HepG2 (cell line): ENCODE measurements around the gene NPW. TPM values are rescaled to one million over a fixed set of nuclear protein-coding genes. Genes with fewer than 3 reads are reported as not detected.

Source experiments
- ARHGAP35 ChIP-seq: sonication (generic); formaldehyde crosslinking; IDR thresholded peaks from 2 replicates; pipeline ENCODE4 v1.9.0; 2022; ENCODE audit warnings: mild to moderate bottlenecking, inconsistent platforms, moderate library complexity, missing genetic modification reagents, borderline replicate concordance
- CHD2 ChIP-seq: IDR thresholded peaks from 2 replicates; pipeline ENCODE4 v1.6.1; 2011; ENCODE audit warnings: low read depth, low read length, improper control_type of control experiment
- HIVEP1 ChIP-seq: sonication (generic); formaldehyde crosslinking; IDR thresholded peaks from 2 replicates; pipeline ENCODE4 v1.4.0; 2020; ENCODE audit warnings: mild to moderate bottlenecking, missing genetic modification reagents
- NBN ChIP-seq: fragments of 450-650 bp; conservative IDR thresholded peaks from 2 replicates; pipeline ENCODE4 v1.6.1; 2017
- RARA ChIP-seq: IDR thresholded peaks from 2 replicates; pipeline ENCODE4 v1.6.1; 2016; ENCODE audit warnings: missing genetic modification reagents, missing compliant biosample characterization
- RBFOX2 ChIP-seq: fragments of 200-400 bp; formaldehyde crosslinking; IDR thresholded peaks from 2 replicates; pipeline ENCODE4 v1.6.1; 2017; ENCODE audit warnings: low read depth, mild to moderate bottlenecking, low read length
- STAG1 ChIP-seq: sonication (generic); formaldehyde crosslinking; IDR thresholded peaks from 2 replicates; pipeline ENCODE4 v1.4.0; 2020; ENCODE audit warnings: missing genetic modification reagents
- SYNCRIP ChIP-seq: fragments of 200-400 bp; formaldehyde crosslinking; IDR thresholded peaks from 2 replicates; pipeline ENCODE4 v1.6.1; 2018; ENCODE audit warnings: mild to moderate bottlenecking, low read depth, low read length; ENCODE audit not compliant: insufficient read depth
- TAF1 ChIP-seq: sonication (generic); formaldehyde crosslinking; IDR thresholded peaks from 2 replicates; pipeline ENCODE4 v1.4.0; 2020; ENCODE audit warnings: missing genetic modification reagents
- ZNF350 ChIP-seq: sonication (generic); formaldehyde crosslinking; IDR thresholded peaks from 2 replicates; pipeline ENCODE4 v1.4.0; 2020; ENCODE audit warnings: mild to moderate bottlenecking, low read depth, missing genetic modification reagents, borderline replicate concordance
- polyA plus RNA-seq, 8 experiments: library from polyadenylated mRNA; depleted of rRNA in 3 of 8; stranded (reverse) in 7 of 8; unstranded in 1 of 8; fragments of >200 nt; fragmentation: Illumina TruSeq in 4 of 8; extraction: Trizol in 4 of 8; gene quantifications; 2 replicates each; pipeline versions ENCODE4 v1.2.1 to v1.2.3, GENCODE V29; 2011 to 2016; ENCODE audit warnings: low read depth in 4 of 8, missing spikeins in 1 of 8, mixed read lengths in 1 of 8; ENCODE audit not compliant: insufficient read depth in 1 of 8
- total RNA-seq, 5 experiments: library from RNA; depleted of rRNA; stranded (reverse); fragments of >200 nt; fragmentation: Illumina TruSeq; extraction: Trizol; gene quantifications; 2 replicates each; pipeline ENCODE4 v1.2.3, GENCODE V29; 2016; ENCODE audit warnings: low read depth in 1 of 5
- TF ChIP-seq, protein P1 (sequence below): IDR thresholded peaks from 2 replicates; pipeline ENCODE4 v1.4.0; 2020; ENCODE audit warnings: mild to moderate bottlenecking, missing genetic modification reagents
- TF ChIP-seq, protein P2 (sequence below): IDR thresholded peaks from 2 replicates; pipeline ENCODE4 v1.6.1; 2016; ENCODE audit warnings: control low read depth
- TF ChIP-seq, protein P3 (sequence below): sonication (generic); formaldehyde crosslinking; IDR thresholded peaks from 2 replicates; pipeline ENCODE4 v1.4.0; 2020; ENCODE audit warnings: missing genetic modification reagents
- TF ChIP-seq, protein P4 (sequence below): sonication (generic); formaldehyde crosslinking; IDR thresholded peaks from 2 replicates; pipeline ENCODE4 v1.4.0; 2020; ENCODE audit warnings: missing genetic modification reagents
- TF ChIP-seq, protein P5 (sequence below): sonication (generic); formaldehyde crosslinking; IDR thresholded peaks from 2 replicates; pipeline ENCODE4 v1.5.0; 2020; ENCODE audit warnings: missing genetic modification reagents
- TF ChIP-seq, protein P6 (sequence below): IDR thresholded peaks from 2 replicates; pipeline ENCODE4 v1.6.1; 2016; ENCODE audit warnings: mild to moderate bottlenecking

The NPW gene
- total and polyA plus RNA-seq, 2 of the 13 experiments (the other 11 are each of a cell fraction or from before 2014, with no cell fraction given), result 0.24 to 0.97 TPM

DNA sequence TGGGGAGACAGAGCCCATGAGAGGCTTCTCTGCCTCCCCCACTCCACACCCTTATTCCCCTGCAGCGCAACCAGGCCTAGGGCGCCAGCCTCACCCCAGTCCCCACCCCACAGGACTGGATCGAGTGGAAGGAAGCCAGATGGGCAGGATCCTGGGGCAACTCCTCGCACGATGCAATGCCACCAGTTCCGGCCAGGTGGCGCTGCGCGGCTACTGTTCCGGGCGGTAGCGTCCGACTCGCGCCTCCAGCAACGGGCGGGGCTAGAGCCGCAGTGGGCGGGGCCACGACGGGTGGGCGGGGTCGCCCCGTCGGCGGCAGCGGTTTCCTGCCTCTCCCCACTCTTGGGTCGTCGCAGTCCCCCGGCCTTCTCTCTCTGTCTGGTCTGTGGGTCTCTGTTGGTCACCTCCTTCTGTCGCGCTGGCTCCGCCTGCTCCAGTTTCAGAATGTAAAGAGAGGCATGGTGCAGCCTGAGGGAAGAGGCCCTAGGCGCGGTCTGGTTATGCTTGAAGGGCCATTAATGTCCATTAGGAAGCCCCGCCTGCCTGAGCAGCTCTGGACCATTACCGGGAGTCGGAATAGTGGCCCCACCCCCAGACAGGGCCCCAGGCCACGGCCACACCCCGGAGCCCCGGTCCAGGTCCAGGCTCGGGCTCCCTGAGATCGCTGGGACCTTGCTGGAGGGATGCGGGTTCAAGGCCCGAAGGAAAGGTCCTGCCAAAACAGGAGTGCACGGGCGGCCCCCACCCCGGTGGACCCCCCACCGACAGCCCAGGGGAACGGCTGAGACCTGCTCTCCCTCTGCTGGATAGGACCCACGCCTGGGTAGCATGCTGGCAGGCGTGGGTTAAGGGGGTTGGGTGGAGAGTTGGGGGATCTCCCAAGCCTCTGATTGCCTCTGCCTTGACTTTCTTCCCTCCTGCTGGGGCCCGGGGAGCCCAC, 3.8 kb downstream of the NPW start (continued):
- TF ChIP-seq, protein P1, sequence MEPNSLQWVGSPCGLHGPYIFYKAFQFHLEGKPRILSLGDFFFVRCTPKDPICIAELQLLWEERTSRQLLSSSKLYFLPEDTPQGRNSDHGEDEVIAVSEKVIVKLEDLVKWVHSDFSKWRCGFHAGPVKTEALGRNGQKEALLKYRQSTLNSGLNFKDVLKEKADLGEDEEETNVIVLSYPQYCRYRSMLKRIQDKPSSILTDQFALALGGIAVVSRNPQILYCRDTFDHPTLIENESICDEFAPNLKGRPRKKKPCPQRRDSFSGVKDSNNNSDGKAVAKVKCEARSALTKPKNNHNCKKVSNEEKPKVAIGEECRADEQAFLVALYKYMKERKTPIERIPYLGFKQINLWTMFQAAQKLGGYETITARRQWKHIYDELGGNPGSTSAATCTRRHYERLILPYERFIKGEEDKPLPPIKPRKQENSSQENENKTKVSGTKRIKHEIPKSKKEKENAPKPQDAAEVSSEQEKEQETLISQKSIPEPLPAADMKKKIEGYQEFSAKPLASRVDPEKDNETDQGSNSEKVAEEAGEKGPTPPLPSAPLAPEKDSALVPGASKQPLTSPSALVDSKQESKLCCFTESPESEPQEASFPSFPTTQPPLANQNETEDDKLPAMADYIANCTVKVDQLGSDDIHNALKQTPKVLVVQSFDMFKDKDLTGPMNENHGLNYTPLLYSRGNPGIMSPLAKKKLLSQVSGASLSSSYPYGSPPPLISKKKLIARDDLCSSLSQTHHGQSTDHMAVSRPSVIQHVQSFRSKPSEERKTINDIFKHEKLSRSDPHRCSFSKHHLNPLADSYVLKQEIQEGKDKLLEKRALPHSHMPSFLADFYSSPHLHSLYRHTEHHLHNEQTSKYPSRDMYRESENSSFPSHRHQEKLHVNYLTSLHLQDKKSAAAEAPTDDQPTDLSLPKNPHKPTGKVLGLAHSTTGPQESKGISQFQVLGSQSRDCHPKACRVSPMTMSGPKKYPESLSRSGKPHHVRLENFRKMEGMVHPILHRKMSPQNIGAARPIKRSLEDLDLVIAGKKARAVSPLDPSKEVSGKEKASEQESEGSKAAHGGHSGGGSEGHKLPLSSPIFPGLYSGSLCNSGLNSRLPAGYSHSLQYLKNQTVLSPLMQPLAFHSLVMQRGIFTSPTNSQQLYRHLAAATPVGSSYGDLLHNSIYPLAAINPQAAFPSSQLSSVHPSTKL (CRISPR knock-in tag), result peak; percentile 12; the same call in 1 of the 2 replicates
- 0 out of 2 replicates have a peak, but pooled peaks have one; percentile 22 for TF ChIP-seq HIVEP1 (CRISPR knock-in tag)
- 0 out of 2 replicates have a peak, but pooled peaks have one; percentile 14 for TF ChIP-seq RARA
- TF ChIP-seq TAF1 (CRISPR knock-in tag), result peak; percentile 62
- TF ChIP-seq, protein P2, sequence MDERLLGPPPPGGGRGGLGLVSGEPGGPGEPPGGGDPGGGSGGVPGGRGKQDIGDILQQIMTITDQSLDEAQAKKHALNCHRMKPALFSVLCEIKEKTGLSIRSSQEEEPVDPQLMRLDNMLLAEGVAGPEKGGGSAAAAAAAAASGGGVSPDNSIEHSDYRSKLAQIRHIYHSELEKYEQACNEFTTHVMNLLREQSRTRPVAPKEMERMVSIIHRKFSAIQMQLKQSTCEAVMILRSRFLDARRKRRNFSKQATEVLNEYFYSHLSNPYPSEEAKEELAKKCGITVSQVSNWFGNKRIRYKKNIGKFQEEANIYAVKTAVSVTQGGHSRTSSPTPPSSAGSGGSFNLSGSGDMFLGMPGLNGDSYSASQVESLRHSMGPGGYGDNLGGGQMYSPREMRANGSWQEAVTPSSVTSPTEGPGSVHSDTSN (CRISPR knock-in tag), result no peak
- TF ChIP-seq, protein P3, sequence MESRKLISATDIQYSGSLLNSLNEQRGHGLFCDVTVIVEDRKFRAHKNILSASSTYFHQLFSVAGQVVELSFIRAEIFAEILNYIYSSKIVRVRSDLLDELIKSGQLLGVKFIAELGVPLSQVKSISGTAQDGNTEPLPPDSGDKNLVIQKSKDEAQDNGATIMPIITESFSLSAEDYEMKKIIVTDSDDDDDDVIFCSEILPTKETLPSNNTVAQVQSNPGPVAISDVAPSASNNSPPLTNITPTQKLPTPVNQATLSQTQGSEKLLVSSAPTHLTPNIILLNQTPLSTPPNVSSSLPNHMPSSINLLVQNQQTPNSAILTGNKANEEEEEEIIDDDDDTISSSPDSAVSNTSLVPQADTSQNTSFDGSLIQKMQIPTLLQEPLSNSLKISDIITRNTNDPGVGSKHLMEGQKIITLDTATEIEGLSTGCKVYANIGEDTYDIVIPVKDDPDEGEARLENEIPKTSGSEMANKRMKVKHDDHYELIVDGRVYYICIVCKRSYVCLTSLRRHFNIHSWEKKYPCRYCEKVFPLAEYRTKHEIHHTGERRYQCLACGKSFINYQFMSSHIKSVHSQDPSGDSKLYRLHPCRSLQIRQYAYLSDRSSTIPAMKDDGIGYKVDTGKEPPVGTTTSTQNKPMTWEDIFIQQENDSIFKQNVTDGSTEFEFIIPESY (CRISPR knock-in tag), result peak; percentile 82
- peak; percentile 96 for TF ChIP-seq STAG1 (CRISPR knock-in tag)
- TF ChIP-seq, protein P4, sequence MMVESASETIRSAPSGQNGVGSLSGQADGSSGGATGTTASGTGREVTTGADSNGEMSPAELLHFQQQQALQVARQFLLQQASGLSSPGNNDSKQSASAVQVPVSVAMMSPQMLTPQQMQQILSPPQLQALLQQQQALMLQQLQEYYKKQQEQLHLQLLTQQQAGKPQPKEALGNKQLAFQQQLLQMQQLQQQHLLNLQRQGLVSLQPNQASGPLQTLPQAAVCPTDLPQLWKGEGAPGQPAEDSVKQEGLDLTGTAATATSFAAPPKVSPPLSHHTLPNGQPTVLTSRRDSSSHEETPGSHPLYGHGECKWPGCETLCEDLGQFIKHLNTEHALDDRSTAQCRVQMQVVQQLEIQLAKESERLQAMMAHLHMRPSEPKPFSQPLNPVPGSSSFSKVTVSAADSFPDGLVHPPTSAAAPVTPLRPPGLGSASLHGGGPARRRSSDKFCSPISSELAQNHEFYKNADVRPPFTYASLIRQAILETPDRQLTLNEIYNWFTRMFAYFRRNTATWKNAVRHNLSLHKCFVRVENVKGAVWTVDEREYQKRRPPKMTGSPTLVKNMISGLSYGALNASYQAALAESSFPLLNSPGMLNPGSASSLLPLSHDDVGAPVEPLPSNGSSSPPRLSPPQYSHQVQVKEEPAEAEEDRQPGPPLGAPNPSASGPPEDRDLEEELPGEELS (CRISPR knock-in tag), result no peak
- TF ChIP-seq CHD2, result peak; percentile 36; the same call in 1 of the 2 replicates
- 0 out of 2 replicates have a peak, but pooled peaks have one; percentile 36 for TF ChIP-seq ARHGAP35 (CRISPR knock-in tag)
- peak; percentile 53; the same call in 1 of the 2 replicates for TF ChIP-seq RBFOX2
- TF ChIP-seq ZNF350 (CRISPR knock-in tag), result peak; percentile 81; the same call in 1 of the 2 replicates
- no peak for TF ChIP-seq NBN
- TF ChIP-seq, protein P5, sequence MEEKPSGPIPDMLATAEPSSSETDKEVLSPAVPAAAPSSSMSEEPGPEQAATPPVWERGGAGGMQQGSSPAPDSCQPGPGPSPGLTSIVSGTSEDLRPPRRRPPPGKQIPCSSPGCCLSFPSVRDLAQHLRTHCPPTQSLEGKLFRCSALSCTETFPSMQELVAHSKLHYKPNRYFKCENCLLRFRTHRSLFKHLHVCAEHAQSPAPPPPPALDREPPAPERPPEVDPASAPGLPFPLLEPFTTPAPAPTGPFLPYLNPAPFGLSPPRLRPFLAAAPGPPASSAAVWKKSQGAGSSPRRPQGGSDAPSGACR (CRISPR knock-in tag), result no peak
- no peak for TF ChIP-seq SYNCRIP
- TF ChIP-seq, protein P6, sequence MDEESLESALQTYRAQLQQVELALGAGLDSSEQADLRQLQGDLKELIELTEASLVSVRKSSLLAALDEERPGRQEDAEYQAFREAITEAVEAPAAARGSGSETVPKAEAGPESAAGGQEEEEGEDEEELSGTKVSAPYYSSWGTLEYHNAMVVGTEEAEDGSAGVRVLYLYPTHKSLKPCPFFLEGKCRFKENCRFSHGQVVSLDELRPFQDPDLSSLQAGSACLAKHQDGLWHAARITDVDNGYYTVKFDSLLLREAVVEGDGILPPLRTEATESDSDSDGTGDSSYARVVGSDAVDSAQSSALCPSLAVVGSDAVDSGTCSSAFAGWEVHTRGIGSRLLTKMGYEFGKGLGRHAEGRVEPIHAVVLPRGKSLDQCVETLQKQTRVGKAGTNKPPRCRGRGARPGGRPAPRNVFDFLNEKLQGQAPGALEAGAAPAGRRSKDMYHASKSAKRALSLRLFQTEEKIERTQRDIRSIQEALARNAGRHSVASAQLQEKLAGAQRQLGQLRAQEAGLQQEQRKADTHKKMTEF (CRISPR knock-in tag), result peak; percentile 65
